ENCODE data around the gene NEU4.
"Not testable (repeated sequence)": the region's sequence is repeated elsewhere in the genome, so short reads cannot be mapped to it uniquely, and the experiment has no call there.

Gene NEU4

DNA sequence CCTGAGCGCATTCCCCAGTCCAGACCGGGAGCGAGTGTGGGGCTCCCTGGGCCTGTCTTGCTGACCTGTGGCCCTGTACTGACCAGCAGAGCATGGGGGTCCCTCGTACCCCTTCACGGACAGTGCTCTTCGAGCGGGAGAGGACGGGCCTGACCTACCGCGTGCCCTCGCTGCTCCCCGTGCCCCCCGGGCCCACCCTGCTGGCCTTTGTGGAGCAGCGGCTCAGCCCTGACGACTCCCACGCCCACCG lies 5.3 kb downstream of the NEU4 start:
- DNase-seq (ENCODE audit: low read depth) = no peak

DNA sequence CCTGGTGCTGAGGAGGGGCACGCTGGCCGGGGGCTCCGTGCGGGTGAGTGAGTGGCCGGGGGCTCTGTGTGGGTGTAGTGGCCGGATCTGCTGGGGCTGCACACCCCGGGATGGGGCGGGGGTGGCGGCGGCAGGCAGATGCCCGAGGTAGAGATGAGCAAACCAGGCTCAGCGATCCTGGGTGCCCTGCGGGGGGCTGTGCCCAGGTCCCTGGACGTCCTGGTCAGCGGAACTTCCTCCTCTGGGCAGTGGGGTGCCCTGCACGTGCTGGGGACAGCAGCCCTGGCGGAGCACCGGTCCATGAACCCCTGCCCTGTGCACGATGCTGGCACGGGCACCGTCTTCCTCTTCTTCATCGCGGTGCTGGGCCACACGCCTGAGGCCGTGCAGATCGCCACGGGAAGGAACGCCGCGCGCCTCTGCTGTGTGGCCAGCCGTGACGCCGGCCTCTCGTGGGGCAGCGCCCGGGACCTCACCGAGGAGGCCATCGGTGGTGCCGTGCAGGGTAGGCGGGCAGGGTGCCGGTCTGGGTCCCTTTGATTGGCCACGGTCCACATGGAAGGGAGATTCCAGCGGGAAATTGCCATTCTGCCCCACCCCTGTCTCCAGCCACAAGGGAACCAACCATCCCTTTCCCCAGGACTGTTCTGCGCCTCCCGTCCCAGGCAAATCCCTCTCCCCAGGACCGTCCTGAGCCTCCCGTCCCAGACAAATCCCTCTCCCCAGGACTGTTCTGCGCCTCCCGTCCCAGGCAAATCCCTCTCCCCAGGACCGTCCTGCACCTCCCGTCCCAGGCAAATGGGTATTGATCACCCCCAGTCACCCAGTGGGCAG lies 5.9 kb downstream of the NEU4 start:
- no peak for DNase-seq (ENCODE audit: low read depth)

DNA sequence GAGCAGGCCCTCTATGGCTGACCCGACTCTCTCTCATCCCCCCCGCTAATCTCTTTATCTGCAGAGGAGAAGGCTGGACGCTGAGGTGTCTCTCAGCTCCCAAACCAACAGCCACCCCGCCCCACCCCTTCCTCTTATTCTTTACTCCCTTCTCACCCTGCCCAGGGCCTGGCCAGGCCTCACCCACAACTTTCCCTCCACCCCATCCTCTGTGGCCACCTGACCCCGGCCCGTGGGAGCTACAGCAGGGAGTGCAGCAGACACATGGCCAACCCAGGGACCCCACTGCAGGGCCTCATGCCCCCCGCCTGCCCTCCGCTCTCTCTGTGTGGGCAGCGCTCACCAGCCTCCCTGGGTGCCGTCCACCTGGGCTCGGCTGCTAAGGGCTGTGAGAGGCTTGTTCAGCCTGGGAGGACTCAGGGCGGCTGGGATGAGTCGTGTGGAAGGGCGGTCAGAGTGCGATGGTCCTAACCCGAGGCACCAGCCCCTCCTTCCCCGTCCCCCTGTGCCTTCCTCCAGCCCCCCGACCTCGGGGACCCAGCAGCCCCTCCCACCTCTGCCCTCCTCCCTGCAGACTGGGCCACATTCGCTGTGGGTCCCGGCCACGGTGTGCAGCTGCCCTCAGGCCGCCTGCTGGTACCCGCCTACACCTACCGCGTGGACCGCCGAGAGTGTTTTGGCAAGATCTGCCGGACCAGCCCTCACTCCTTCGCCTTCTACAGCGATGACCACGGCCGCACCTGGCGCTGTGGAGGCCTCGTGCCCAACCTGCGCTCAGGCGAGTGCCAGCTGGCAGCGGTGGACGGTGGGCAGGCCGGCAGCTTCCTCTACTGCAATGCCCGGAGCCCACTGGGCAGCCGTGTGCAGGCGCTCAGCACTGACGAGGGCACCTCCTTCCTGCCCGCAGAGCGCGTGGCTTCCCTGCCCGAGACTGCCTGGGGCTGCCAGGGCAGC lies 6.8 kb downstream of the NEU4 start:
- DNase-seq (ENCODE audit: low read depth) = no peak

DNA sequence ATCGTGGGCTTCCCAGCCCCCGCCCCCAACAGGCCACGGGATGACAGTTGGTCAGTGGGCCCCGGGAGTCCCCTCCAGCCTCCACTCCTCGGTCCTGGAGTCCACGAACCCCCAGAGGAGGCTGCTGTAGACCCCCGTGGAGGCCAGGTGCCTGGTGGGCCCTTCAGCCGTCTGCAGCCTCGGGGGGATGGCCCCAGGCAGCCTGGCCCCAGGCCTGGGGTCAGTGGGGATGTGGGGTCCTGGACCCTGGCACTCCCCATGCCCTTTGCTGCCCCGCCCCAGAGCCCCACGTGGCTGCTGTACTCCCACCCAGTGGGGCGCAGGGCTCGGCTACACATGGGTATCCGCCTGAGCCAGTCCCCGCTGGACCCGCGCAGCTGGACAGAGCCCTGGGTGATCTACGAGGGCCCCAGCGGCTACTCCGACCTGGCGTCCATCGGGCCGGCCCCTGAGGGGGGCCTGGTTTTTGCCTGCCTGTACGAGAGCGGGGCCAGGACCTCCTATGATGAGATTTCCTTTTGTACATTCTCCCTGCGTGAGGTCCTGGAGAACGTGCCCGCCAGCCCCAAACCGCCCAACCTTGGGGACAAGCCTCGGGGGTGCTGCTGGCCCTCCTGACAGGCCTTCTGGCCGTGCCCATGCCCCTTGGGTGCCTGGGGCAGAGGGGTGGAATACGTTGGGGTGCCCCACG lies 7.6 kb downstream of the NEU4 start:
- no peak for DNase-seq (ENCODE audit: low read depth)

DNA sequence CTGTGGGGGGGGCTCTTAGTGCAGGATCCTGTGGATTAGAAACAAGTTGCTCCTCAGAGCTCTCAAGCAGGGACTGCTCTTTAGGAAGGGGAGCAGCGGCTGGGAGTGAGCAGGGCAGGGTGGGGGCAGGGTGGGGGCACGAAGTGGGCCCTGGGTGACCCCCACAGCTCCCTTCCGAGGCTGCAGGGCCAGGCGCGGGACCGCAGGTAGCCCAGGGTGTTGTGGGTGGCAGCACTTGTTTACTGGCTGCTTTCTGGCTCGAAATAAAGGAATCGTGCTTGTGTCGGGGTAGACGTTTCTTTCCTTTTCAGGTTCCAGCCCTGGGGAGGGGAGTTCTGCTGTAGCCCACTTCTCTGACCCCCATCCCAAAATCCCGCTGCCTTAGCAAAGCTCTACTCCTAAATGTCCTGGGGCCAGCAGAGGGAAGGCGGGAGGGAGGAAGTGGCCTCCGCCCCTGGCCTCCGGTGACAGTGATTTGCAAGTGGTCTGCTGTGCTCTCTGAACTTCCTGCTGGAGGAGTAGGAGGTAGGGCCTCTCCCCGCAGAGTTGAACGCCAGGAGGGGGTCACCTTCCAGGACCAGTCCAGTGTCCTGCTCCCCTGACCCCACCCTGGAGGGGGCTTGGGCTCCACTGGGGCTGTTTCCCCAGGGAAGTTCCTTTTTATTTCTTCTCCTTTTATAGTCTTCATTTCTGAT lies 8.3 kb downstream of the NEU4 start:
- DNase-seq (ENCODE audit: low read depth) = no peak

DNA sequence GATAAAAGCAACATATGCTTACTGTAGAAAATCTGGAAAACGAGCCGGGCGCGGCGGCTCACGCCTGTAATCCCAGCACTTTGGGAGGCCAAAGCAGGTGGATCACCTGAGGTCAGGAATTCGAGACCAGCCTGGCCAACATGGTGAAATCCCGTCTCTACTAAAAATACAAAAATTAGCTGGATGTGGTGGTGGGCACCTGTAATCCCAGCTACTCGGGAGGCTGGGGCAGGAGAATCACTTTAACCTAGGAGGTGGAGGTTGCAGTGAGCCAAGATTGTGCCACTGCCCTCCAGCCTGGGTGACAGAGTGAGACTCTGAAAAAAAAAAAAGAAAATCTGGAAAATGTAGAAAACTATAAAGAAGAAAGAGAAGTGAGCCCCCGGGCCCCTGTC lies 8.8 kb downstream of the NEU4 start:
- not testable (repeated sequence) for DNase-seq (ENCODE audit: low read depth)

DNA sequence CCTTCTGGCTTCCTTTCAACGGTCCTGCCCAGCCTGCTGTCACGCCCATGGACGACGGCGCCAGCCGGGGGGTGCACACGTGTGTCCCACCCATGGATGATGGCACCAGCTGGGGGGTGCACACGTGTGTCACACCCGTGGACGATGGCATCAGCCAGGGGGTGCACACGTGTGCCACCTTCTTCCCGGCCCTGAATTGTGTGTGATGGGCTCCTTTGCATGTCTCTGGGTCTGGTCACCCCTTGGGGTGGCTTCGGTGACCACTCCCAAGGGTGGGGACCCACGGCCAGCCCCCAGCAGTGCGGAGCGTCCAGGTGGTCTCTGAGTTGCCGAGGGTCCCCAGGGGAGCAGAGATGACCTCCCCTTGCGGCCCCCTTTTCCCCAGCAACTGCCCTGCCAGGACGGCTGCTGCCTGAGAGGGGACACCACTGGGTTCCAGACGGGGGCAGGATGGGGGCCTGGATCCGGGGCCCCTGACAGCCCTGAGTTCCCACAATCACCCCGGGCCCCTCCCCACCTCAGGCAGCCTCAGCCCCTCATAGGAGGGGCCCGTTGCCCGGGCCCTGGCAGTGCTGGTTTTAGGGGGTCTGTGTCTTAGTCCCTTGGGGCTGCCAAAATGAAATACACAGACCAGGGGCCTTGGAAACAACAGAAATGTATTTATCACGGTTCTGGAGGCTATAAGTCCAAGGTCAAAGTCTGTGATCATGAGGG lies 9.4 kb downstream of the NEU4 start:
- DNase-seq (ENCODE audit: low read depth) = no peak

DNA sequence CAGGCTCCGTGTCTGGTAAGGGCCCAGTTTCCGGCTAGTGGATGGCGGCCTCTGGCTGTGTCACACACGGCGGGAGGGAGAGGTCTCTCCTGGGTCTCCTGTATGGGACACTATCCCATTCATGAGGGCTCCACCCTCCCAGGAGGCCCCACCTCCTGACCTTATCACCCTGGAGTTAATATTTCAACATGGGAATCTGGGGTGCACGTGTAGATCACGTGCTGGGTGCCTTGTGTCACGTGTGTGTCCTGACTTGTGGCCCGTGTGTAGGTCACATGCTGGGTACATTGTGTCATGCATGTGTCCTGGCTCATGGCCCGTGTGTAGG lies 9.9 kb downstream of the NEU4 start:
- no peak for DNase-seq (ENCODE audit: low read depth)

DNA sequence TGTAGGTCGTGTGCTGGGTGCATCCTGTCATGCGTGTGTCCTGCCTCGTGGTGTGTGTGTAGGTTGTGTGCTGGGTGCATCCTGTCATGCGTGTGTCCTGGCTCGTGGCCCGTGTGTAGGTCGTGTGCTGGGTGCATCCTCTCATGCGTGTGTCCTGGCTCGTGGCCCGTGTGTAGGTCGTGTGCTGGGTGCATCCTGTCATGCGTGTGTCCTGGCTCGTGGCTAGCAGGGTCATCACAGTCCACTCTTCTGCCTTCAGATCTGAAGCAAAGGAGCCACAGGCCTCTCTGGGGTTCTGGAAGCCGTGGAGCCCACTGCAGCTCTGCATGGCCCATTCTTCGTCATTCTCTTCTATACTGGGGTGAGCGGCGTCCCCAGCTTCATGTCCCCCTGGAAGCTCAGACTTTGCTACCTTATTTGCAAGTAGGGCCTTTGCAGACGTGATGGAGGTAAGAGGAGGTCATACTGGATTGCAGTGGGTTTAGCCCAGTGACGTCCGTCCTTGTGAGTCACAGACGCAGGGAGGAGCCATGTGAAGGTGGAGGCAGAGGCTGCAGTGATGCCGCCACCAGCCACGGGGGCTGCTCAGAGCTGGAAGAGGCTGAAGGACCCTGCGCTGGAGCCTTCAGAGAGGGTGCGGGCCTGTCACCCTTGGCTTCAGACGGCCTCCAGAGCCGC lies 11.1 kb downstream of the NEU4 start:
- DNase-seq (ENCODE audit: low read depth) = not testable (repeated sequence)

DNA sequence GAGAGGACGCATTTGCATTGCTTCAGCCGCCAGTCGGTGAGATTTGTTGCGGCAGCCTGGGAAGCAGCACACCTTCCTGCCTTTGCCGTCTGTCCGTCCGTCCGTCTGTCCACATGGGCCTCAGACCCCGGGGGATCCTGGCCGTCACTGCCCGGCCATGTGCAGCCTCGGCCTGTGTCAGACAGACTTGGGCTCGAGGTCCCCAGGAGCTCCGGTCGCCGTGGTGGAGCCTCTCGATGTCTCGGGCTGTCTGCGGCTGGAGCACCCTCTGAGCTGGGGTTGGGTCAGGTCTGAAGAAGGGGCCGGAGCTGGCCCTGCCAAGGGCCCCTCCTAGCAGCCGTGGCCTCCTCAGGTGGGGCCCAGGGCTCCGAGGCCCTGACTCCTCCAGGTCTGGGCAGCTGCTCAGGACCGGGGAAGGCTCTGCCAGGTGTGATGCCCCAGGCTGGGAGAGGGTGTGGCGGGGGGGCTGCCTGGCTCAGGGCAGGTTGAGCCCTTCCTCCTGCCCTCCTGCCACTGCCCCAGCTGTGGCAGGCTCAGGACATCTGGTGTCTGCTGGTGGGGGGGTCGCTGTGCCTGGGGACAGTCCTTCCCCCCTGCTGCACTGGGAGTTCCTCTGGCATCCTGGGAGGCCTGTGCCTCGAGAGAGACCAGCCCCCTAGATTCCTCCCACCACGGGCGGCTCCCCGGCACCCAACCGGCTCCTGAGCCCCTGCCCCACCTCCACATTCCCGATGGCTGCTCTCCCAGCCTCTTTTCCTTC lies 11.8 kb downstream of the NEU4 start:
- no peak for DNase-seq (ENCODE audit: low read depth)

DNA sequence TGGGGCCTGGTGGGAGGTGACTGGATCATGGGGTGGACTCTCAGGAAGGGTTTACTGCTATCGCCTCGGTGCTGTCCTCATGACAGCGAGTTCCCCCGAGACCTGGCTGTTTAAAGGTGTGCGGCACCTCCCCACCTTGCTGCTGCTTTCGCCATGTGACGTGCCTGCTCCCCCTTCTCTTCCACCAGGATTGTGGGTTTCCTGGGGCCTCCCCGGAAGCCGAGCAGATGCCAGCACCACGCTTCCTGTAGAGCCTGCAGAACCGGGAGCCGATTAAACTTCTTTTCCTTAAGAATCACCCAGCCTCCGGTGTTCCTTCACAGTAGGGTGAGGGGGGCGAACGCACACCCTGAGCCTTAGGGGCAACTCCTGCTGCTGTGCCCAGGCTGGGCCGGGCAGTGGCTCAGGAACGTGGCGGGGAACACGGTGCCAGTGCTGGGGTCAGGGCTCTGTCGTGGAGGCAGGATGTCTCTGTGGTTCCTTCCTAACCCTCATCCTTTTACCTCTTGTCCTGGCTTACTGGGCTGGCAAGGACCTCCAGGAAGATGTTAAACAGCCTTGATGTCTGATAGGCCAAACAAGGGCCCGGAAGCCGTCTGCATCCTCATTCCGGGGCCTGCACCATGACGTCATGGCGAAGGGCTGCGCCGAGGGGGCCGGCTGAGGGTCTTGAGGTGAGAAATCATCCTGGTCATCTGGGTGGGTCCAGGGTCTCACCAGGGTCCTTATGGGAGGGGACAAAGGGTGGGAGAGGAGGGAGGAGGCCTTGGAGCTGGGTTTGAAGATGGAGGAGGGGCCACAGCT lies 12.7 kb downstream of the NEU4 start:
- no peak for DNase-seq (ENCODE audit: low read depth)

DNA sequence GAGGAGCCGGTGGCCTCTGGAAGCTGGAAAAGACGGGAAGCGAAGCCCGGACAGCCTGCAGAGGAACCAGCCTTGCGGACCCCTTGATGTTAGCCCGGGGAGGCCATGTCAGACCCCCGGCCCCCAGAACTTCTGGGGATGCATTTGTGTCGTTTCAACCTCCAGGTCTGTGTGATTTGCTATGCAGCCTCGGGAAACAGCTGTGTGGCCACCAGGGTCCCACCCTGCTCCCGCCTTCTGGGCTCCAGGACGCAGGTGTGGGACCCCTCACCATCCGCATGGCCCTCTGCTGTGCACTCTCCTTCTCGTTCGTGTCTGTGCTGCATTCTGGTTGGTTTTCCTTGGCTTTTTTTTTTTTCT lies 13.3 kb downstream of the NEU4 start:
- no peak for DNase-seq (ENCODE audit: low read depth)

DNA sequence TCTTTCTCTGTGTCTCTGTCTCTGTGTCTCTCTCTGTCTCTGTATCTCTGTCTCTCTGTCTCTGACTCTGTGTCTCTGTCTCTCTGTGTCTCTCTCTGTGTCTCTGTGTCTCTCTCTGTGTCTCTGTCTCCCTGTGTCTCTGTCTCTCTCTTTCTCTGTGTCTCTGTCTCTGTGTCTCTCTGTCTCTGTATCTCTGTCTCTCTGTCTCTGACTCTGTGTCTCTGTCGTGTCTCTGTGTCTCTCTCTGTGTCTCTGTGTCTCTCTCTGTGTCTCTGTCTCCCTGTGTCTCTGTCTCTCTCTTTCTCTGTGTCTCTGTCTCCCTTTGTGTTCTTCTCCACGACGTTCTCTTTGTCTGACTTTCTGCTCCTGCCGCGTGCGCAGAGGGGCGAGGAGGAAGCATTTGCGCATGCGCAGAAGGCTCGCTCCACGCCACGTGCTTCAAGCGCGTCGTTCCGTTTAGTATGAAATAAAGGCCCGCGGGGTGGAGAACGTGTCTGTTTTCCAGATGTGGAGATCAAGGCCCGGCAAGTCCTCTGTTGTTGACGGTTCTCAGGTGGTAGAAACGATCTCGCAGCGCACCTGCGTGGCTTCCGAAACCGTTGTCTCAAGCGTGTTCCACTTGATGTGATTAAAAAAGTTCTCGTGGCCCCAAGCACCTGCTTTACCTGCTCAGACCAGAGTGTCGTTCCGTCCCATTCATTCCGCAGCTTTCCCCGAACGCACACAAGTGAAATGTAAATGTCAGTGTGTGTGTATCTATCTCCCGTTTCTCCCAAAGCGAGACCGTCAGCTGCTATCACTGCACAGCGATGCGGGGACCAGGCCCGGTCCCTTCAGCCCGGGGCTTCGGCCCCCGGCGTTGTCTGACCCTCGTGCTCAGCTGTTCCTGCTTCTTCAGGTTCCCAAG lies 14.8 kb downstream of the NEU4 start:
- DNase-seq (ENCODE audit: low read depth) = not testable (repeated sequence)

DNA sequence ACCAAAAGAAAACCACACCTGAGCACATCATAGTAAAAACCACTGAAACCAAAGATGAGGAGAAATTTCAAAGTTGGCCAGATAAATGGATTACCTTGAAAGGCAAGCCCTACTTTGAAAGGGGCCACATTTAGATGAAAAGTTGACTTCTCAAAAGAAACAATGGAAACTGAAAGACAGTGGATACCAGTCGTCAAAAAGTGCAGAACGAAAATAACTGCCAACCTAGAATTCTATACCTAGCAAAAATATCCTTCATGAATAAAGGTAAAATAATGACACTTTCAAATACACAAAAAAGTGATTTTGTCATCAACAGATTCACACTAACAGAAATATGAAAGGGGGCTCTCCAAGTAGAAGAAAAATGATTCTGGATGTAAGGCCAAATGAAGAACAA lies 18.4 kb downstream of the NEU4 start:
- DNase-seq (ENCODE audit: low read depth) = no peak

DNA sequence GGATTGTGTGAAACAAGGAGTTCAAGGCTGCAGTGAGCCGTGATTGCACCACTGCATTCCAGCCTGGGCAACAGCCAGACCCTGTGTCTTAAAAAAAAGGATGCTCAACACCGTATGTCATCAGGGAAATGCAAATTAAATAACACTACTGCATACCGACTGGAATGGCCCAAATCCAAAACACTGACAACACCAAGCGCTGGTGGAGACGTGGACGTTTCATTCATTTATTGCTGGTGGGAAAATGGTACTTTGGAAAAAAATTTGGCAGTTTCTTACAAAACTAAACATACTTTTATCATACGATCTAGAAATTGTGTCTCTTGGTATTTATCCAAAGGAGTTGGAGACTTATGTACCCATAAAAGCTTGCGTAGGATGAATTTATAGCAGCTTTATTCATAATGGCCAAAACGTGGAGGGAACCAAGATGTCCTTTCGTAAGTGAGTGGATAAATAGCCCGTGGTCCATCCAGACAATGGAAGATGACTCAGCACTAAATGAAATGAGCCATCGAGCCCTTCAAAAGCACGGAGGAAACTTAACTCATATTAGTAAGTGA lies 24.2 kb downstream of the NEU4 start:
- DNase-seq (ENCODE audit: low read depth) = no peak

DNA sequence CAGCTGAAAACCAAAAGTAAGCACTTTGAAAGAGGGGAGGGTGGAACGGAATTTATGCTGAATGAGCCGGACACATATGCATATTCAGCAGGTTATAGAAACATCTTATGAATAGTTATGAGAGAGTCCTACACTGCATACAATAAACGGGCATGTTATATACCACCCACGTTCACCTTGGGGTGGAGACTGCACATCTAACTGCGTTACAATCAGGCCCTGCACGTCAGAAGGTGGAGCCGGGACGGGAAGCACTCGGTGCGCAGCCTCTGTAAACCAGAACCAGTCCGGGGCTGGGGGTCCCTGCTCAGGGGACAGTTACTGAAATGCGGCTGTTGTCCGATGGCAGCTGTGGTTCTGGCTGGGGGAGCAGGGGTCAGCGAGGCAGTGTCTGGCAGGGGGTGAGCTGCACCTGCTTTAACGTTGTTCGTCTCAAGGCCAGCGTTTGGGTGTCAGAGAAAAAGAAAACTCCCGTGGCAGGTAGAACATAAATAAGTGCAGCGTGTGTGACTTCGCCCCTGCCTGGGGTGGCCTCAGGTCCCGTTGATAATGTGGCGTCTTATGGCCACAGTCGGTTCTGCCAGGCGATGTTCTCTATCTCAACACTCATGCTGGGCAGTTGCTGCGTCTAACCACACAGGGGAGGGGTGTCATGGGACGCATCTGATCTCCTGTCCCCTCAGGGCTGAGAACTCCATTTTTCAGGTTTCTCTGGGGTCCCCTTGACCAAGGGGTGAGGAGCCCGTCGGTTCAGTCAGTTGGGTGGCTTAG lies 24.9 kb downstream of the NEU4 start:
- DNase-seq (ENCODE audit: low read depth) = not testable (repeated sequence)

DNA sequence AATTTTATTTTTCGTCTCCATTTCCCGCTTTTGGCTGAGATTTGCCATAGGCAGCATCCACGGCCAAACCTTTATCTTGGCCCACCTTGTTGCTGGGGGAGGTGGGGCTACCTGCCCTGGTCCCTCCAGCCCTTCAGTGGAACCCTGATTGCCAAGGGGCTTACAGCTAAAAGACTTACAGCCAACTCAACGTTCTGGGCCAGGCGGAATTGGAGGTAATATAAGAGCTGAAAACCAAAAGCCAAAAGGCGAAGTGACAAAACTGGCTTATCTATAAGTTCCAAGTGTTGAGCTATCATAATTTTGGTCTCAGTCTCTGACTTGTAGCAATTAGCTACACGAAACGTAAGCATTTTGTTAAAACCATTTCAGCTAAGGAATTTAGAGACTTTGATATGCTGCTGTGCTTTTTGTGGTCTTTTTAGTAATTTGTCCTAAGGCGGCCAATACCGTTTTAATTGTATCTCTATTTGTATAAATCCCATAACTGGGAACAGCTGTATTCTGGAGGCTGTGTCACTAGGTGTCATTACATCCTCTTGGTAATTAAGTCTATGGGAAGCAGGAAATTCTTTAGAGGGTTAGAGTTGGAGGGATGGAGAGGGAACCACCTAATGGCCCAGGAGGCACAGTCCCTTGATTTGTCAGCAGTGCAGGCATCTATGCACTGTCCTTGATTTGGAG lies 25.7 kb downstream of the NEU4 start:
- no peak for DNase-seq (ENCODE audit: low read depth)
